Mesenchymal stem cell (in vitro differentiated cells and primary cell): ENCODE results near the gene REC114.
A peak's percentile ranks its signal among the peaks of the same experiment; 100 is the strongest.

Experiments
- DNase-seq: peaks from one replicate; pipeline ENCODE4 v3.0.0-alpha.2; 2013
- H2AFZ ChIP-seq: one replicate; pipeline ENCODE4 v1.6.1; 2013; ENCODE audit warnings: low read depth, mild to moderate bottlenecking, control low read depth, inconsistent platforms, low read length, moderate library complexity
- H2AK5ac ChIP-seq: 2 replicates; pipeline ENCODE4 v1.6.1; 2013; ENCODE audit warnings: low read length, moderate library complexity, mild to moderate bottlenecking, inconsistent platforms; ENCODE audit not compliant: severe bottlenecking
- H2BK120ac ChIP-seq: one replicate; pipeline ENCODE4 v1.6.1; 2013; ENCODE audit warnings: low read depth, mild to moderate bottlenecking, inconsistent platforms, low read length, moderate library complexity
- H2BK12ac ChIP-seq, 2 experiments: one replicate each; pipeline ENCODE4 v1.6.1; 2013; ENCODE audit warnings: inconsistent platforms in 2 of 2, low read length in 2 of 2, mild to moderate bottlenecking in 2 of 2, moderate library complexity in 2 of 2, control low read depth in 1 of 2
- H2BK15ac ChIP-seq: one replicate; pipeline ENCODE4 v1.6.1; 2013; ENCODE audit warnings: mild to moderate bottlenecking, low read depth, inconsistent platforms; ENCODE audit not compliant: poor library complexity, severe bottlenecking
- H2BK5ac ChIP-seq: 2 replicates; pipeline ENCODE4 v1.6.1; 2013; ENCODE audit warnings: low read depth, mild to moderate bottlenecking, low read length, control low read depth, inconsistent platforms; ENCODE audit not compliant: poor library complexity, severe bottlenecking
- H3K14ac ChIP-seq, 2 experiments: one replicate each; pipeline ENCODE4 v1.6.1; 2013; ENCODE audit warnings: inconsistent platforms in 2 of 2, low read length in 2 of 2, control low read depth in 1 of 2, mild to moderate bottlenecking in 1 of 2, moderate library complexity in 1 of 2
- H3K18ac ChIP-seq, 2 experiments: one replicate each; pipeline ENCODE4 v1.6.1; 2013; ENCODE audit warnings: inconsistent platforms in 2 of 2, low read length in 2 of 2, control low read depth in 1 of 2, low read depth in 1 of 2, mild to moderate bottlenecking in 1 of 2
- H3K23ac ChIP-seq, 2 experiments: one replicate each; pipeline ENCODE4 v1.6.1; 2013; ENCODE audit warnings: inconsistent platforms in 2 of 2, low read length in 2 of 2, mild to moderate bottlenecking in 2 of 2, moderate library complexity in 2 of 2, control low read depth in 1 of 2
- H3K27ac ChIP-seq: 2 replicates; pipeline ENCODE4 v1.5.1; 2013; ENCODE audit warnings: mild to moderate bottlenecking, moderate library complexity, low read length, control low read depth, inconsistent platforms; ENCODE audit not compliant: poor library complexity, severe bottlenecking
- H3K27me3 ChIP-seq, 2 experiments: 2 replicates each; pipeline versions ENCODE4 v1.6.1 to v1.7.0; 2013; ENCODE audit warnings: low read length in 2 of 2, mild to moderate bottlenecking in 2 of 2, moderate library complexity in 2 of 2, control low read depth in 1 of 2, inconsistent platforms in 1 of 2; ENCODE audit not compliant: control insufficient read depth in 1 of 2, insufficient read depth in 1 of 2
- H3K36me3 ChIP-seq, 2 experiments: 2 replicates each; pipeline versions ENCODE4 v1.6.1 to v1.7.0; 2013; ENCODE audit warnings: low read length in 2 of 2, control low read depth in 1 of 2, inconsistent platforms in 1 of 2, low read depth in 1 of 2, mild to moderate bottlenecking in 1 of 2; ENCODE audit not compliant: insufficient read depth in 2 of 2, control insufficient read depth in 1 of 2
- H3K4ac ChIP-seq, 2 experiments: one replicate each; pipeline ENCODE4 v1.6.1; 2013; ENCODE audit warnings: inconsistent platforms in 2 of 2, low read length in 2 of 2, mild to moderate bottlenecking in 2 of 2, moderate library complexity in 2 of 2, control low read depth in 1 of 2, low read depth in 1 of 2
- H3K4me1 ChIP-seq: 2 replicates; pipeline ENCODE4 v1.6.1; 2013; ENCODE audit warnings: low read depth, low read length, control low read depth; ENCODE audit not compliant: control insufficient read depth, insufficient read depth
- H3K4me2 ChIP-seq: 2 replicates; pipeline ENCODE4 v1.6.1; 2013; ENCODE audit warnings: low read length, mild to moderate bottlenecking, inconsistent platforms; ENCODE audit not compliant: poor library complexity, severe bottlenecking
- H3K4me3 ChIP-seq, 2 experiments: 2 replicates each; pipeline versions ENCODE4 v1.5.1 to v1.7.0; 2013; ENCODE audit warnings: low read length in 2 of 2, mild to moderate bottlenecking in 2 of 2, control low read depth in 1 of 2, low read depth in 1 of 2; ENCODE audit not compliant: insufficient read depth in 1 of 2
- H3K79me1 ChIP-seq: replicated peaks from 2 replicates; pipeline ENCODE4 v1.6.1; 2013; ENCODE audit warnings: mild to moderate bottlenecking, control low read depth, low read length, inconsistent platforms; ENCODE audit not compliant: poor library complexity, severe bottlenecking
- H3K9ac ChIP-seq: 2 replicates; pipeline ENCODE4 v1.7.0; 2013; ENCODE audit warnings: mild to moderate bottlenecking, low read length, moderate library complexity
- H3K9me3 ChIP-seq: 2 replicates; pipeline ENCODE4 v1.7.0; 2013; ENCODE audit warnings: mild to moderate bottlenecking, low read length; ENCODE audit not compliant: control insufficient read depth
- H4K8ac ChIP-seq: one replicate; pipeline ENCODE4 v1.6.1; 2013; ENCODE audit warnings: inconsistent platforms, mild to moderate bottlenecking, low read length, moderate library complexity
- H4K91ac ChIP-seq: one replicate; pipeline ENCODE4 v1.6.1; 2013; ENCODE audit warnings: mild to moderate bottlenecking, low read length, inconsistent platforms
- WGBS: methylation state at CpG from one replicate; pipeline ENCODE4 v1.1.7; 2013; ENCODE audit warnings: mixed read lengths; 5-methylcytosine and 5-hydroxymethylcytosine counted together

Gene REC114

GRCh38 chr15:73538123-73538522 is 95.2 kb downstream of the REC114 start:
- Histone ChIP-seq H3K4me3 (no peak overlapping the region), H3K27me3 (peaks cover 0 to 7% of the 10 kb centered on the region in 2 experiments), H2AK5ac (no peak overlapping the region), H3K9me3 (no peaks in the 10 kb centered on the region), H4K91ac (no peak overlapping the region), H3K36me3 (no peaks in the 10 kb centered on the region), H3K27ac (no peak overlapping the region), H3K4me1 (no peaks in the 10 kb centered on the region), H3K4me2 (no peak overlapping the region), H2BK5ac (no peak overlapping the region), H3K4ac (no peak overlapping the region), H3K23ac (no peak overlapping the region), H3K9ac (no peak overlapping the region), H2AFZ (no peak overlapping the region), H3K79me1 (no peaks in the 10 kb centered on the region), H4K8ac (no peak overlapping the region), H3K14ac (no peak overlapping the region), H2BK120ac (no peak overlapping the region), H3K18ac (no peak overlapping the region), H2BK12ac (no peak overlapping the region), H2BK15ac (no peak overlapping the region)
- DNase-seq = no peak
- no CpG with 5 or more reads among the region's 2 CpGs for WGBS

- Histone ChIP-seq H3K27me3 (peaks cover 0 to 7% of the 10 kb centered on the region in 2 experiments), H3K9me3 (no peaks in the 10 kb centered on the region), H2BK12ac (no peak overlapping the region), H4K91ac (no peak overlapping the region), H3K14ac (no peak overlapping the region), H4K8ac (no peak overlapping the region), H3K79me1 (no peaks in the 10 kb centered on the region), H2AFZ (no peak overlapping the region), H3K4me2 (no peak overlapping the region), H3K9ac (no peak overlapping the region), H2BK15ac (no peak overlapping the region), H3K27ac (no peak overlapping the region), H3K4me3 (no peak overlapping the region), H3K4me1 (no peaks in the 10 kb centered on the region), H3K4ac (no peak overlapping the region), H2BK120ac (no peak overlapping the region), H3K18ac (no peak overlapping the region), H3K23ac (no peak overlapping the region), H3K36me3 (no peaks in the 10 kb centered on the region), H2BK5ac (no peak overlapping the region), H2AK5ac (no peak overlapping the region)
- WGBS = 91% methylated on average over 9 of the region's 10 CpGs
- no peak for DNase-seq
Measured at GRCh38 chr15:73538563-73539211, 95.7 kb downstream of the REC114 start.

- Histone ChIP-seq H3K79me1 (no peaks in the 10 kb centered on the region), H3K4ac (no peak overlapping the region), H3K27ac (no peak overlapping the region), H4K8ac (no peak overlapping the region), H2BK15ac (no peak overlapping the region), H3K18ac (no peak overlapping the region), H4K91ac (no peak overlapping the region), H2BK12ac (no peak overlapping the region), H2AFZ (no peak overlapping the region), H3K9ac (no peak overlapping the region), H2BK120ac (no peak overlapping the region), H3K36me3 (no peaks in the 10 kb centered on the region), H3K4me2 (no peak overlapping the region), H3K4me1 (no peaks in the 10 kb centered on the region), H2BK5ac (no peak overlapping the region), H3K9me3 (no peaks in the 10 kb centered on the region), H2AK5ac (no peak overlapping the region), H3K4me3 (no peak overlapping the region), H3K14ac (no peak overlapping the region), H3K23ac (no peak overlapping the region), H3K27me3 (peaks cover 0 to 7% of the 10 kb centered on the region in 2 experiments)
- 84% methylated on average over 4 of the region's 9 CpGs for WGBS
- DNase-seq = no peak
Measured at GRCh38 chr15:73539212-73540128, 96.5 kb downstream of the REC114 start.

GRCh38 chr15:73540161-73540560 is 97.2 kb downstream of the REC114 start:
- 100% methylated on average over 2 of the region's 3 CpGs for WGBS
- Histone ChIP-seq H2BK15ac (no peak overlapping the region), H3K79me1 (no peaks in the 10 kb centered on the region), H3K27me3 (peaks cover 0 to 7% of the 10 kb centered on the region in 2 experiments), H2BK5ac (no peak overlapping the region), H3K14ac (no peak overlapping the region), H3K4me2 (no peak overlapping the region), H3K18ac (no peak overlapping the region), H3K36me3 (no peaks in the 10 kb centered on the region), H3K4ac (no peak overlapping the region), H4K8ac (no peak overlapping the region), H4K91ac (no peak overlapping the region), H3K27ac (no peak overlapping the region), H2BK120ac (no peak overlapping the region), H3K23ac (no peak overlapping the region), H2AFZ (no peak overlapping the region), H2BK12ac (no peak overlapping the region), H2AK5ac (no peak overlapping the region), H3K9ac (no peak overlapping the region), H3K4me1 (no peaks in the 10 kb centered on the region), H3K4me3 (no peak overlapping the region), H3K9me3 (no peaks in the 10 kb centered on the region)
- peak; percentile 25 for DNase-seq
